Measurements from ENCODE around the gene ANKRD28. TPM values are rescaled to one million over a fixed set of nuclear protein-coding genes. Genes with fewer than 3 reads are reported as not detected.
"Not testable (repeated sequence)": the region's sequence is repeated elsewhere in the genome, so short reads cannot be mapped to it uniquely, and the experiment has no call there.

Gene ANKRD28
- total RNA-seq, 2 experiments from 2014 or later, result 52.9 to 59.9 TPM

DNA sequence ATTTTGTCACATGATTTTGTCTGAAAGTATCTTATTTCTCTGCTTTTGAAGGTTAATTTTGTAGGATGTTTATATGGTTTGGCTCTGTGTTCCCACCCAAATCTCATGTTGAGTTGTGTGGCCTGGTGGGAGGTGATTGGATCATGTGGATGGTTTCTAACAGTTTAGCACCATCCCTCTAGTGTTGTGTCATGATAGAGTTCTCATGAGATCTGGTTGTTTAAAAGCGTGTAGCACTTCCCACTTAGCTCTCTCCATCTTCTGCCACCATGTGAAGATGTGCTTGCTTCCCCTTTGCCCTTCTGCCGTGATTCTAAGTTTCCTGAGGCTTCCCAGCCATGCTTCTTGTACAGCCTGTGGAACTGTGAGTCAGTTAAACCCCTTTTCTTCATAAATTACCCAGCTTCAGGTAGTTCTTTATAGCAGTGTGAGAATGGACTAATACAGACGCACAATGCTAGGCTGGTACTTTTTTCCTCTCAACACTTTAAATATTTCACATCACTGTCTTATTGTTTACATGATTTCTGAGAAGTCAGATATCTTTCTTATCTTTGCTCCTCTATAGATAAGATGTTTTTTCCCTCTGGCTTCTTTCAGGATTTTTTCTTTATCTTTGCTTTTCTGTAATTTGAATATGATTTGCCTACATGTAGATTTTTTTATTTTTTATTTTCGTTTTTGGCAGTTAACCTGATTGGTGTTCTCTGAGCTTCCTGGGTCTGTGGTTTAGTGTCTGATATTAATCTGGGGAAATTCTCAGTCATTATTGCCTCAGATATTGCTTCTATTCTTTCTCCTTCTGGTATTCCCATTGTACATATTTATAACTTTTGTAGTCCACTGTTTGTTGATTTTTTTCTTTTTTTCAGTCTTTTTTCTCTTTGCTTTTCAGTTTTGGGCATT, 174.0 kb downstream of the ANKRD28 start:
- Histone ChIP-seq H3K4me1 (ENCODE audit: insufficient read depth, low read length, poor library complexity, severe bottlenecking) (no peaks in the 10 kb centered on the region), H3K4me2 (ENCODE audit: low read length) (no peak overlapping the region), H3K27ac (ENCODE audit: low read depth, low read length, poor library complexity, severe bottlenecking) (no peak overlapping the region), H2AFZ (ENCODE audit: low read length) (no peak overlapping the region), H3K4me3 (ENCODE audit: low read depth, low read length, poor library complexity, severe bottlenecking) (no peak overlapping the region), H4K20me1 (ENCODE audit: insufficient read depth, low read length) (no peaks in the 10 kb centered on the region), H3K36me3 (ENCODE audit: insufficient read depth, low read length) (no peaks in the 10 kb centered on the region), H3K79me2 (ENCODE audit: insufficient read depth, low read depth, low read length) (no peaks in the 10 kb centered on the region), H3K9me2 (ENCODE audit: insufficient read depth, low read length) (no peaks in the 10 kb centered on the region), H3K9me3 (ENCODE audit: low read length) (peaks cover 8% of the 10 kb centered on the region; the same call in 1 of the 2 replicates)
- no peak for TF ChIP-seq EZH2phosphoT487 (IDR thresholded peaks at IDR 0.05; ENCODE audit: borderline replicate concordance, low read depth, low read length)
- TF ChIP-seq, protein P1, sequence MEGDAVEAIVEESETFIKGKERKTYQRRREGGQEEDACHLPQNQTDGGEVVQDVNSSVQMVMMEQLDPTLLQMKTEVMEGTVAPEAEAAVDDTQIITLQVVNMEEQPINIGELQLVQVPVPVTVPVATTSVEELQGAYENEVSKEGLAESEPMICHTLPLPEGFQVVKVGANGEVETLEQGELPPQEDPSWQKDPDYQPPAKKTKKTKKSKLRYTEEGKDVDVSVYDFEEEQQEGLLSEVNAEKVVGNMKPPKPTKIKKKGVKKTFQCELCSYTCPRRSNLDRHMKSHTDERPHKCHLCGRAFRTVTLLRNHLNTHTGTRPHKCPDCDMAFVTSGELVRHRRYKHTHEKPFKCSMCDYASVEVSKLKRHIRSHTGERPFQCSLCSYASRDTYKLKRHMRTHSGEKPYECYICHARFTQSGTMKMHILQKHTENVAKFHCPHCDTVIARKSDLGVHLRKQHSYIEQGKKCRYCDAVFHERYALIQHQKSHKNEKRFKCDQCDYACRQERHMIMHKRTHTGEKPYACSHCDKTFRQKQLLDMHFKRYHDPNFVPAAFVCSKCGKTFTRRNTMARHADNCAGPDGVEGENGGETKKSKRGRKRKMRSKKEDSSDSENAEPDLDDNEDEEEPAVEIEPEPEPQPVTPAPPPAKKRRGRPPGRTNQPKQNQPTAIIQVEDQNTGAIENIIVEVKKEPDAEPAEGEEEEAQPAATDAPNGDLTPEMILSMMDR (conservative IDR thresholded peaks at IDR 0.05; ENCODE audit: low read length), result no peak
- DNase-seq (ENCODE audit: low spot score), result no peak
- CTCF ChIA-PET (ENCODE audit: unreplicated experiment), result no interaction called here
- POLR2A ChIA-PET, result interaction anchor here (0.6 kb wide), 1 partner anchor 267 kb away, joined by 3 read pairs; no protein-coding TSS in a partner anchor
- intact Hi-C loops (cut with micrococcal nuclease; ENCODE audit: unreplicated experiment), result no loop called here
- no TSS peak for BruUV-seq (replicated peaks)

GRCh38 chr3:15619659-15620464, 177.9 kb downstream of the ANKRD28 start:
- H3K36me3 ChIP-seq (ENCODE audit: insufficient read depth, low read length); H2AFZ ChIP-seq (ENCODE audit: low read length); H3K4me1 ChIP-seq (ENCODE audit: insufficient read depth, low read length, poor library complexity, severe bottlenecking); intact Hi-C loops (cut with micrococcal nuclease; ENCODE audit: unreplicated experiment); H3K4me3 ChIP-seq (ENCODE audit: low read depth, low read length, poor library complexity, severe bottlenecking); BruUV-seq (replicated peaks); H3K9me3 ChIP-seq (ENCODE audit: low read length); H3K27ac ChIP-seq (ENCODE audit: low read depth, low read length, poor library complexity, severe bottlenecking); H3K4me2 ChIP-seq (ENCODE audit: low read length); H3K79me2 ChIP-seq (ENCODE audit: insufficient read depth, low read depth, low read length); H4K20me1 ChIP-seq (ENCODE audit: insufficient read depth, low read length); H3K9me2 ChIP-seq (ENCODE audit: insufficient read depth, low read length); POLR2A ChIA-PET: not testable (repeated sequence)
- peak; percentile 7 for DNase-seq (ENCODE audit: low spot score)
- CTCF ChIA-PET (ENCODE audit: unreplicated experiment), result interaction anchor here (0.6 kb wide), 1 partner anchor 400 kb away, joined by 3 read pairs; no protein-coding TSS in a partner anchor

Small RNA genes within 50 kb of the gene (microRNA-seq; reads per million reads assigned to microRNA genes)
- gene MIR3134 (ENCODE audit: borderline replicate concordance), result not detected

Small RNA genes within 50 kb of the gene (small RNA-seq; reads per million reads assigned to genes)
- gene MIR3134 (not detected), gene RN7SL4P (not detected)

Other genes with a start within 250 kb of the ANKRD28 start
- 13.9 and 25.5 TPM in 2 replicates for gene HACL1, start 196.4 kb downstream of the ANKRD28 start, total RNA-seq (2014; rRNA removed; shearing (Covaris generic))
- gene HACL1, start 196.4 kb downstream of the ANKRD28 start, total RNA-seq (2022), result 22.0 and 29.1 TPM in 2 replicates
- 4.7 and 6.0 TPM in 2 replicates for gene BTD, start 196.2 kb downstream of the ANKRD28 start, total RNA-seq (2014; rRNA removed; shearing (Covaris generic))
- gene BTD, start 196.2 kb downstream of the ANKRD28 start, total RNA-seq (2022), result 4.2 and 4.8 TPM in 2 replicates